ENCODE results near the gene TNFRSF12A. TPM values are rescaled to one million over a fixed set of nuclear protein-coding genes. Genes with fewer than 3 reads are reported as not detected.

The TNFRSF12A gene
- total and polyA plus RNA-seq, 2 of the 13 experiments (the other 11 are each of a cell fraction or from before 2014, with no cell fraction given), result 61.9 to 66.0 TPM

DNA sequence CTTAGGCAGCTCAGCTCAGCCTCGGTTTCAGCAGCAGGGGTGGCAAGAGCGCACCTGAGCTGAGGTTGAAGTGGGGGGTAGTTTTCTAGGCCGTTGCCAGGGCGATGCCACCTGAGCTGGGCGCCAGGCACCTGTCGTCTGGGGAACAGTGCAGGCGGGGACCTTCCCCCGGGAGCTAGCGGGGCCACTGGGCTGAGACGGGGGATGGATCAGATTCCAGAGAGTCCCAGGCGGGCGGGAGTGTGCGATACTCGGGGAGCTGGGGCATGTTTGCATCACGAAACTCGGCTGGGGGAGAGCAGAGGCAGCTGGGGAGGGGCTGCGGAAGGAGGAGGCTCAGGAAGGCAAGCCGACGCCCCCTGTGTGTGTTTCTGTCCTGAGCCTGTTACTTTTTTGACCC, 7.9 kb upstream of the TNFRSF12A start:
- FAIRE-seq, result no peak
- no peaks in the 10 kb centered on the region for H3K9me3 ChIP-seq (ENCODE audit: low read length)
- ChIA-PET POLR2A (interaction anchor here (0.8 to 14.2 kb wide), 2 partner anchors 9 to 11 kb away, joined by 3 to 750 read pairs; partner anchors contain the start of genes CLDN6, HCFC1R1, THOC6 and TNFRSF12A), CTCF (ENCODE audit: low intra/inter-chr PET ratio, low total read pairs) (no interaction called here)
- peaks cover 98% of the 10 kb centered on the region for H3K4me1 ChIP-seq (ENCODE audit: insufficient read depth, low read length)
- H3K79me2 ChIP-seq (ENCODE audit: insufficient read depth, low read length), result no peaks in the 10 kb centered on the region
- WGBS (ENCODE audit: low lambda C conversion rate), result 11% methylated on average over 16 of the region's 19 CpGs
- H3K27me3 ChIP-seq (ENCODE audit: control insufficient read depth in 1 of 2, insufficient read depth in 2 of 2, low read length in 2 of 2), result peaks cover 7 to 22% of the 10 kb centered on the region in 2 experiments; a peak in 4 of 5 replicates
- no peaks in the 10 kb centered on the region for H3K36me3 ChIP-seq (replicated peaks in 1 of 2; ENCODE audit: control insufficient read depth in 1 of 2, insufficient read depth in 2 of 2, low read length in 2 of 2)
- H2AFZ ChIP-seq (ENCODE audit: low read length), result no peak overlapping the region
- H3K4me3 ChIP-seq (replicated peaks in 1 of 3; ENCODE audit: insufficient read depth in 1 of 3, low read depth in 2 of 3, low read length in 3 of 3), result peak overlapping the region; percentile 16 to 40 (median 29); a peak in 3 of 6 replicates
- no TSS peak for BruUV-seq (replicated peaks)
- peak overlapping the region; percentile 55 for H3K4me2 ChIP-seq (ENCODE audit: low read depth, low read length)
- DNase-seq (ENCODE audit: low spot score), result no peak
- ATAC-seq, result no peak
- in situ Hi-C loops (cut with HindIII; ENCODE audit: extremely low pct_ligation_motif_present, low pct_unique_long_range_greater_than_20kb) (no loop called here), intact Hi-C loops (cut with micrococcal nuclease; ENCODE audit: unreplicated experiment) (no loop called here)
- TF ChIP-seq ZNF430 (CRISPR knock-in tag; IDR thresholded peaks at IDR 0.05) (no peak), ZIK1 (CRISPR knock-in tag; IDR thresholded peaks at IDR 0.05; ENCODE audit: borderline replicate concordance, low read depth) (no peak), HNRNPL (IDR thresholded peaks at IDR 0.05; ENCODE audit: low read depth, low read length) (peak; percentile 61; the same call in 1 of the 2 replicates), RXRA (CRISPR knock-in tag; IDR thresholded peaks at IDR 0.05) (no peak), SP4 (CRISPR knock-in tag; IDR thresholded peaks at IDR 0.05) (no peak)
- TF ChIP-seq, protein P1, sequence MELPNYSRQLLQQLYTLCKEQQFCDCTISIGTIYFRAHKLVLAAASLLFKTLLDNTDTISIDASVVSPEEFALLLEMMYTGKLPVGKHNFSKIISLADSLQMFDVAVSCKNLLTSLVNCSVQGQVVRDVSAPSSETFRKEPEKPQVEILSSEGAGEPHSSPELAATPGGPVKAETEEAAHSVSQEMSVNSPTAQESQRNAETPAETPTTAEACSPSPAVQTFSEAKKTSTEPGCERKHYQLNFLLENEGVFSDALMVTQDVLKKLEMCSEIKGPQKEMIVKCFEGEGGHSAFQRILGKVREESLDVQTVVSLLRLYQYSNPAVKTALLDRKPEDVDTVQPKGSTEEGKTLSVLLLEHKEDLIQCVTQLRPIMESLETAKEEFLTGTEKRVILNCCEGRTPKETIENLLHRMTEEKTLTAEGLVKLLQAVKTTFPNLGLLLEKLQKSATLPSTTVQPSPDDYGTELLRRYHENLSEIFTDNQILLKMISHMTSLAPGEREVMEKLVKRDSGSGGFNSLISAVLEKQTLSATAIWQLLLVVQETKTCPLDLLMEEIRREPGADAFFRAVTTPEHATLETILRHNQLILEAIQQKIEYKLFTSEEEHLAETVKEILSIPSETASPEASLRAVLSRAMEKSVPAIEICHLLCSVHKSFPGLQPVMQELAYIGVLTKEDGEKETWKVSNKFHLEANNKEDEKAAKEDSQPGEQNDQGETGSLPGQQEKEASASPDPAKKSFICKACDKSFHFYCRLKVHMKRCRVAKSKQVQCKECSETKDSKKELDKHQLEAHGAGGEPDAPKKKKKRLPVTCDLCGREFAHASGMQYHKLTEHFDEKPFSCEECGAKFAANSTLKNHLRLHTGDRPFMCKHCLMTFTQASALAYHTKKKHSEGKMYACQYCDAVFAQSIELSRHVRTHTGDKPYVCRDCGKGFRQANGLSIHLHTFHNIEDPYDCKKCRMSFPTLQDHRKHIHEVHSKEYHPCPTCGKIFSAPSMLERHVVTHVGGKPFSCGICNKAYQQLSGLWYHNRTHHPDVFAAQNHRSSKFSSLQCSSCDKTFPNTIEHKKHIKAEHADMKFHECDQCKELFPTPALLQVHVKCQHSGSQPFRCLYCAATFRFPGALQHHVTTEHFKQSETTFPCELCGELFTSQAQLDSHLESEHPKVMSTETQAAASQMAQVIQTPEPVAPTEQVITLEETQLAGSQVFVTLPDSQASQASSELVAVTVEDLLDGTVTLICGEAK (IDR thresholded peaks at IDR 0.05), result no peak
- TF ChIP-seq, protein P1 (CRISPR knock-in tag; IDR thresholded peaks at IDR 0.05), result 0 out of 2 replicates have a peak, but pooled peaks have one; percentile 11
- H3K27ac ChIP-seq (ENCODE audit: extremely low read length, insufficient read depth, low read length), result no peak overlapping the region
- H3K9ac ChIP-seq (ENCODE audit: insufficient read depth, low read depth, low read length), result no peak overlapping the region
- no peaks in the 10 kb centered on the region for H4K20me1 ChIP-seq (ENCODE audit: insufficient read depth, low read length)

Data from HepG2 (cell line).